Lung (tissue), 16 donors: ENCODE data around the gene RNF43. TPM values are rescaled to one million over a fixed set of nuclear protein-coding genes. Genes with fewer than 3 reads are reported as not detected.

Source experiments
- ATAC-seq: fragments of 200-7000 bp; cut with Tn5 transposase; one replicate; pipeline ENCODE4 v1.9.1; 2020; ENCODE audit warnings: moderate number of reproducible peaks; ENCODE audit not compliant: insufficient read depth, low FRiP score
- DNase-seq, 3 donors: peaks; one replicate each; pipeline ENCODE4 v3.0.0-alpha.2; 2013 to 2017
- H3K27ac ChIP-seq, 2 donors: one replicate each; pipeline ENCODE4 v1.5.1; 2013; ENCODE audit warnings: mild to moderate bottlenecking in 2 of 2, moderate library complexity in 2 of 2, control low read depth in 1 of 2, inconsistent platforms in 1 of 2, low read depth in 1 of 2, low read length in 1 of 2
- H3K27me3 ChIP-seq, 3 donors: one replicate each; pipeline ENCODE4 v1.5.1; 2013; ENCODE audit warnings: low read length in 2 of 3; ENCODE audit not compliant: control insufficient read depth in 3 of 3, insufficient read depth in 3 of 3
- H3K36me3 ChIP-seq, 4 donors: one replicate each; pipeline ENCODE4 v1.5.1; 2013; ENCODE audit warnings: low read length in 4 of 4, mild to moderate bottlenecking in 1 of 4, moderate library complexity in 1 of 4; ENCODE audit not compliant: control insufficient read depth in 4 of 4, insufficient read depth in 4 of 4
- H3K4me1 ChIP-seq, 5 donors: one replicate each; pipeline ENCODE4 v1.5.1; 2013; ENCODE audit warnings: low read length in 5 of 5, mild to moderate bottlenecking in 2 of 5, moderate library complexity in 1 of 5; ENCODE audit not compliant: control insufficient read depth in 5 of 5, insufficient read depth in 5 of 5
- H3K4me3 ChIP-seq: one replicate; pipeline ENCODE4 v1.5.1; 2013; ENCODE audit warnings: mild to moderate bottlenecking, control low read depth, moderate library complexity
- H3K9ac ChIP-seq, 2 donors: one replicate each; pipeline ENCODE4 v1.5.1; 2013; ENCODE audit warnings: low read length in 2 of 2, control low read depth in 1 of 2; ENCODE audit not compliant: insufficient read depth in 1 of 2
- H3K9me3 ChIP-seq, 4 donors: one replicate each; pipeline ENCODE4 v1.5.1; 2013; ENCODE audit warnings: low read length in 3 of 4, mild to moderate bottlenecking in 1 of 4, moderate library complexity in 1 of 4; ENCODE audit not compliant: control insufficient read depth in 4 of 4, insufficient read depth in 3 of 4
- WGBS, 2 donors: extraction: QIAGEN DNeasy Blood & Tissue Kit; methylation state at CpG; one replicate each; pipeline ENCODE4 v1.1.7; 2013; 5-methylcytosine and 5-hydroxymethylcytosine counted together
- long read RNA-seq, 5 donors: transcript quantifications; one replicate each; lab custom pipeline, GENCODE V29; 2026
- polyA plus RNA-seq, 2 donors: library from polyadenylated mRNA; stranded (reverse); fragments of 200-250 nt; gene quantifications; one replicate each; pipeline ENCODE4 v1.2.1, GENCODE V29; 2013
- total RNA-seq, 2 donors: library from RNA; depleted of rRNA in 1 of 2; stranded (reverse); fragments of >200 nt in 1 of 2; gene quantifications; one replicate each; pipeline ENCODE4 v1.2.1, GENCODE V29; 2014 to 2021
- TF ChIP-seq, protein P1 (sequence below): IDR thresholded peaks from 2 replicates; pipeline ENCODE4 v1.5.1; 2012; ENCODE audit warnings: mild to moderate bottlenecking; ENCODE audit errors: control extremely low read depth, extremely low read depth
- donor health status: control.
- donor health status: control.
- donor health status: Bipolar disorder and iron deficiency.
- donor health status: healthy.
- donor health status: DM: yes; HTN: yes; CAD: no.

The RNF43 gene
- total RNA-seq (10 to 100 TPM; 10.5 to 32.9 TPM), polyA plus RNA-seq (1 to 10 TPM; 3.7 to 5.1 TPM)
- long read RNA-seq, donor 1, full-length matches to known transcripts: 3 of 3 reads
- long read RNA-seq, donor 1, partial matches to known transcripts: 0 of 3 reads
- long read RNA-seq, donor 1, other reads (novel, unspliced or antisense): 0 of 3 reads
- long read RNA-seq, donor 2, full-length matches to known transcripts: 1 of 1 reads
- long read RNA-seq, donor 2, partial matches to known transcripts: 0 of 1 reads
- long read RNA-seq, donor 2, other reads (novel, unspliced or antisense): 0 of 1 reads
- long read RNA-seq, donor 3, full-length matches to known transcripts: 1 of 1 reads
- long read RNA-seq, donor 3, partial matches to known transcripts: 0 of 1 reads
- long read RNA-seq, donor 3, other reads (novel, unspliced or antisense): 0 of 1 reads
- long read RNA-seq, donor 4, partial matches to known transcripts: 0 of 1 reads
- long read RNA-seq, donor 4, other reads (novel, unspliced or antisense): 0 of 1 reads
- long read RNA-seq, donor 5, partial matches to known transcripts: 11 of 13 reads
- long read RNA-seq, donor 5, other reads (novel, unspliced or antisense): 0 of 13 reads

DNA sequence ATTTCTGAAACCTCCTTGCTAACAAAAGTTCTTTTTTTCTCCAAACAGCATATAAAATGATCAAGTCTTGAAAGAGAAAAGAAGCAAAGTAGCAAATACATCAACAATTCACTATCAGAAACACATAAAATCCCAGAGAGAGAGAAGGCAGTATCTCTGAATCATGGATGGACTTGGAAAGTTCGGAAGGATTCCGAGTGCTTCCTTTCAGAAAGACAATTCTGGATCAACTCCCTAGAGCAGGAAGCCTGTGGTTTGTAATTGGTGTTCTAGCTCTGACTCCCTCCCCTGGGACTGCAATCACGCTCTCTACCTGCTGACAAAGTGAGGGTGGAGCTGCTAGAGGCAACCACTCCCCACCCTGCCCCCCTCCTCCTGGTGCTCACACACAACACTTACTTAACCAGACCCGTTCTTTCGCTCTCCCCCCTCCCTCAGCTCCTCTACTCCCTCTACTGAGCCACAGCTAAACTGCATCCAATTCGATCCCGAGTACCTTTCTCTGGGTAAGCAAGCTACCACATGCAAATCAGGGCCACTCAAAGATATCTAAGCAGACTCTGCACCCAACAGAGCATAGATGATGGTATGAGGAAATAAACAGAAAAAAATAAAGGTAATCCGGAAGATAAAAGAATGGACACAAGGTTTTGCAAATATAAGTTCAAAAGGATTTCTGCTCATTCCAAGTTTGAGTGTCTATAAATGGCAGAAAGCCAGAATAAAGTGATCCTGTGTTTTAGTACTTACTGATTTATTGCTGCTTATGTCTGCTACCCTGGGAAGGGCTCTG lies at the start of gene RNF43:
Gene RNF43, minus strand, starts transcription at position 235 of the 793 bp plus-strand sequence. CDS start 1,957 bp downstream, outside the sequence.
- Histone ChIP-seq H3K36me3 (no peaks in the 10 kb centered on the region), H3K4me1 (peaks cover 0 to 41% (median 0%) of the 10 kb centered on the region in 5 donors), H3K9ac (peak within 1 kb of the TSS; percentile 89 to 95), H3K4me3 (no peak within 1 kb of the TSS), H3K27me3 (no peaks in the 10 kb centered on the region), H3K27ac (peak within 1 kb of the TSS; percentile 9 to 78), H3K9me3 (no peaks in the 10 kb centered on the region)
- peak; percentile 95 to 98 (median 97) for DNase-seq
- 7 to 9% methylated on average over 8 of the region's 8 CpGs for WGBS, 2 donors
- peak; percentile 97 for ATAC-seq
- TF ChIP-seq, protein P1, sequence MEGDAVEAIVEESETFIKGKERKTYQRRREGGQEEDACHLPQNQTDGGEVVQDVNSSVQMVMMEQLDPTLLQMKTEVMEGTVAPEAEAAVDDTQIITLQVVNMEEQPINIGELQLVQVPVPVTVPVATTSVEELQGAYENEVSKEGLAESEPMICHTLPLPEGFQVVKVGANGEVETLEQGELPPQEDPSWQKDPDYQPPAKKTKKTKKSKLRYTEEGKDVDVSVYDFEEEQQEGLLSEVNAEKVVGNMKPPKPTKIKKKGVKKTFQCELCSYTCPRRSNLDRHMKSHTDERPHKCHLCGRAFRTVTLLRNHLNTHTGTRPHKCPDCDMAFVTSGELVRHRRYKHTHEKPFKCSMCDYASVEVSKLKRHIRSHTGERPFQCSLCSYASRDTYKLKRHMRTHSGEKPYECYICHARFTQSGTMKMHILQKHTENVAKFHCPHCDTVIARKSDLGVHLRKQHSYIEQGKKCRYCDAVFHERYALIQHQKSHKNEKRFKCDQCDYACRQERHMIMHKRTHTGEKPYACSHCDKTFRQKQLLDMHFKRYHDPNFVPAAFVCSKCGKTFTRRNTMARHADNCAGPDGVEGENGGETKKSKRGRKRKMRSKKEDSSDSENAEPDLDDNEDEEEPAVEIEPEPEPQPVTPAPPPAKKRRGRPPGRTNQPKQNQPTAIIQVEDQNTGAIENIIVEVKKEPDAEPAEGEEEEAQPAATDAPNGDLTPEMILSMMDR: peak; percentile 88

DNA sequence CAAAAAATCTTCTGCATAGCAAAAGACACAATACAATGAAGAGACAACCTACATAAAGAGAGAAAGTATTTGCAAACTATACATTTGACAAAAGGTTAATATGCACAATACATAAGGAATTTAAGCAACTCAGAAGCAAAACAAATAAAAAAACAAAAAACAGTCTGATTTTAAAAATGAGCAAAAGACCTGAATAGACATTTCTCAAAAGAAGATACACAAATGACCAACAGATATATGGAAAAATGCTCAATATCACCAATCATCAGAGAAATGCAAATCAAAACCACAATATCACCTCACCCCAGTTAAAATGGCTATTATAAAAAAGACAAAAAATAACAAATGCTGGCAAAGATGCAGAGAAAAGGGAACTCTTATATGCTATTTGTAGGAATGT lies 38.2 kb upstream of the RNF43 start:
- Histone ChIP-seq H3K4me1 (no peaks in the 10 kb centered on the region), H3K36me3 (no peaks in the 10 kb centered on the region), H3K4me3 (no peak overlapping the region), H3K9me3 (no peaks in the 10 kb centered on the region), H3K27me3 (no peaks in the 10 kb centered on the region), H3K27ac (no peak overlapping the region), H3K9ac (no peak overlapping the region)
- DNase-seq (no peak), ATAC-seq (no peak)
- TF ChIP-seq, protein P1: no peak

DNA sequence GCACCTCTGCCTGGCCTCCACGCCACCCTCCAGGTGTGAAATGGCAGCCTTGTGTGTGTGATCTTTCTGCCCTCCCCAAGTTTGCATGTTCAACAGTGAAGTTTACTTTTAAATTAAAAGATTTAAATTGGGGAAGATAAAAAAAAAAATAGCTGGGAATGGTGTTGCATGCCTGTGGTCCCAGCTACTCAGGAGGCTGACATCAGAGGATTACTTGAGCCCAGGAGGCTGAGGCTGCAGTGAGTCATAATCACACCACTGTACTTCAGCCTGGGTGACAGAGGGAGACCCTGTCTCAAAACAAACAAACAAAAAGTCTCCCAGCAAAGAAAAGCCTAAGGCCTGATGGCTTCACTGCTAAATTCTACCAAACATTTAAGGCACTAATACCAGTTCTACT lies 35.4 kb upstream of the RNF43 start:
- Histone ChIP-seq H3K4me3 (no peak overlapping the region), H3K36me3 (no peaks in the 10 kb centered on the region), H3K9ac (no peak overlapping the region), H3K4me1 (no peaks in the 10 kb centered on the region), H3K9me3 (no peaks in the 10 kb centered on the region), H3K27ac (no peak overlapping the region), H3K27me3 (no peaks in the 10 kb centered on the region)
- WGBS, 2 donors: 93 to 100% methylated on average over 1 of the region's 1 CpG
- TF ChIP-seq, protein P1: no peak
- no peak for DNase-seq
- no peak for ATAC-seq
